B cell (primary cell): ENCODE measurements around the gene NOC2L.

Source experiments
- EZH2 ChIP-seq: IDR thresholded peaks from 2 replicates; pipeline ENCODE4 v1.6.1; 2012; ENCODE audit warnings: borderline replicate concordance, low read depth, mild to moderate bottlenecking, moderate library complexity, low read length; ENCODE audit not compliant: insufficient read depth, poor library complexity, severe bottlenecking
- TF ChIP-seq, protein P1 (sequence below): fragments of 200-600 bp; IDR thresholded peaks from one replicate; pipeline ENCODE4 v1.8.0; 2022; ENCODE audit warnings: antibody characterized with exemption, mild to moderate bottlenecking

DNA sequence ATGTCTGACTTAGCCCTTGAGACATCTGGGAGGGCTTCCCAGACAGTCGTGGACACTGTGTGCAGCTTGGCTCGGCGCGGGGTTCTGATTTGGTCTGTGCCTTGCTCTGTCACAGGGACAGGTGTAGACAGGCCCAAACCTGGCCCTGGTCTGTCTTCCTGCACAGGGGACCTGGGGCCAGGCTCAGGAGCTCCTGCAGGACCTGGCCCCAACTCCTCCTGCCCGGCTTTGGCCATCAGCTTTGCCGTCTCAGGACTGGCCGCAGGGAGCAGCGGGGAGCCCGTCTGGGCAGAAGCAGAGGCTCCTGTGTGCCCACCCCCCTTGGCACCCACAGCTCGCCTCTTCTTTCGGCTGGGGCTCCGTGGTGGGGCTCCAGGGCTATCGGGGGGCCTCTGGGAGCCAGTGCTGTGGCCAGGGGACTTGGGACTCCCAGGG lies 21.1 kb upstream of the NOC2L start:
- TF ChIP-seq, protein P1, sequence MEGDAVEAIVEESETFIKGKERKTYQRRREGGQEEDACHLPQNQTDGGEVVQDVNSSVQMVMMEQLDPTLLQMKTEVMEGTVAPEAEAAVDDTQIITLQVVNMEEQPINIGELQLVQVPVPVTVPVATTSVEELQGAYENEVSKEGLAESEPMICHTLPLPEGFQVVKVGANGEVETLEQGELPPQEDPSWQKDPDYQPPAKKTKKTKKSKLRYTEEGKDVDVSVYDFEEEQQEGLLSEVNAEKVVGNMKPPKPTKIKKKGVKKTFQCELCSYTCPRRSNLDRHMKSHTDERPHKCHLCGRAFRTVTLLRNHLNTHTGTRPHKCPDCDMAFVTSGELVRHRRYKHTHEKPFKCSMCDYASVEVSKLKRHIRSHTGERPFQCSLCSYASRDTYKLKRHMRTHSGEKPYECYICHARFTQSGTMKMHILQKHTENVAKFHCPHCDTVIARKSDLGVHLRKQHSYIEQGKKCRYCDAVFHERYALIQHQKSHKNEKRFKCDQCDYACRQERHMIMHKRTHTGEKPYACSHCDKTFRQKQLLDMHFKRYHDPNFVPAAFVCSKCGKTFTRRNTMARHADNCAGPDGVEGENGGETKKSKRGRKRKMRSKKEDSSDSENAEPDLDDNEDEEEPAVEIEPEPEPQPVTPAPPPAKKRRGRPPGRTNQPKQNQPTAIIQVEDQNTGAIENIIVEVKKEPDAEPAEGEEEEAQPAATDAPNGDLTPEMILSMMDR = no peak
- TF ChIP-seq EZH2 = no peak
